ENCODE results near the gene ATG10.

- no peak for TF ChIP-seq POLR2A (IDR thresholded peaks at IDR 0.05)
- TF ChIP-seq, protein P1, sequence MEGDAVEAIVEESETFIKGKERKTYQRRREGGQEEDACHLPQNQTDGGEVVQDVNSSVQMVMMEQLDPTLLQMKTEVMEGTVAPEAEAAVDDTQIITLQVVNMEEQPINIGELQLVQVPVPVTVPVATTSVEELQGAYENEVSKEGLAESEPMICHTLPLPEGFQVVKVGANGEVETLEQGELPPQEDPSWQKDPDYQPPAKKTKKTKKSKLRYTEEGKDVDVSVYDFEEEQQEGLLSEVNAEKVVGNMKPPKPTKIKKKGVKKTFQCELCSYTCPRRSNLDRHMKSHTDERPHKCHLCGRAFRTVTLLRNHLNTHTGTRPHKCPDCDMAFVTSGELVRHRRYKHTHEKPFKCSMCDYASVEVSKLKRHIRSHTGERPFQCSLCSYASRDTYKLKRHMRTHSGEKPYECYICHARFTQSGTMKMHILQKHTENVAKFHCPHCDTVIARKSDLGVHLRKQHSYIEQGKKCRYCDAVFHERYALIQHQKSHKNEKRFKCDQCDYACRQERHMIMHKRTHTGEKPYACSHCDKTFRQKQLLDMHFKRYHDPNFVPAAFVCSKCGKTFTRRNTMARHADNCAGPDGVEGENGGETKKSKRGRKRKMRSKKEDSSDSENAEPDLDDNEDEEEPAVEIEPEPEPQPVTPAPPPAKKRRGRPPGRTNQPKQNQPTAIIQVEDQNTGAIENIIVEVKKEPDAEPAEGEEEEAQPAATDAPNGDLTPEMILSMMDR (IDR thresholded peaks at IDR 0.05): no peak
Observed at GRCh38 chr5:82276800-82277612, 305.2 kb downstream of the ATG10 start.

All from heart left ventricle (tissue), 13 donors.